Kasumi-1 (cell line): ENCODE results near the gene NKX6-1.

Source experiments
- DNase-seq, 2 experiments: peaks; one replicate each; lab custom pipeline; 2025; lab: John Stamatoyannopoulos, UW

Gene NKX6-1

GRCh38 chr4:84498203-84498934 is 723 bp downstream of the NKX6-1 start:
- DNase-seq: peak; percentile 35 to 58

GRCh38 chr4:84497504-84498202 is 1.4 kb downstream of the NKX6-1 start:
- DNase-seq: no peak

GRCh38 chr4:84496706-84497503 is 2.2 kb downstream of the NKX6-1 start:
- no peak for DNase-seq

- no peak for DNase-seq
These were observed 2.8 kb downstream of the NKX6-1 start for GRCh38 chr4:84496331-84496705.

GRCh38 chr4:84495794-84496261 is 3.3 kb downstream of the NKX6-1 start:
- no peak for DNase-seq

GRCh38 chr4:84495118-84495793 is 3.8 kb downstream of the NKX6-1 start:
- no peak for DNase-seq

GRCh38 chr4:84494531-84494930 is 4.6 kb downstream of the NKX6-1 start:
- DNase-seq: no peak

- no peak for DNase-seq
These were observed 5.0 kb downstream of the NKX6-1 start for GRCh38 chr4:84494076-84494475.

- peak in 1 of 2 experiments; percentile 9 for DNase-seq
These were observed 5.8 kb downstream of the NKX6-1 start for GRCh38 chr4:84493092-84493850.

- DNase-seq: no peak
These were observed 6.4 kb downstream of the NKX6-1 start for GRCh38 chr4:84492737-84493091.

- DNase-seq: peak in 1 of 2 experiments; percentile 4
These were observed 6.8 kb downstream of the NKX6-1 start for GRCh38 chr4:84492290-84492689.

- no peak for DNase-seq
These were observed 7.6 kb downstream of the NKX6-1 start for GRCh38 chr4:84491481-84491880.

- DNase-seq: no peak
These were observed 8.4 kb downstream of the NKX6-1 start for GRCh38 chr4:84490663-84491062.

- no peak for DNase-seq
These were observed 14.9 kb downstream of the NKX6-1 start for GRCh38 chr4:84484236-84484635.

GRCh38 chr4:84483688-84484087 is 15.4 kb downstream of the NKX6-1 start:
- DNase-seq: no peak

- DNase-seq: no peak
These were observed 16.2 kb downstream of the NKX6-1 start for GRCh38 chr4:84482564-84483563.

GRCh38 chr4:84481860-84482245 is 17.2 kb downstream of the NKX6-1 start:
- DNase-seq: no peak

- no peak for DNase-seq
These were observed 17.8 kb downstream of the NKX6-1 start for GRCh38 chr4:84481077-84481859.

- DNase-seq: no peak
These were observed 19.0 kb downstream of the NKX6-1 start for GRCh38 chr4:84480082-84480481.
